ENCODE data around the gene ACTN1. TPM values are rescaled to one million over a fixed set of nuclear protein-coding genes. Genes with fewer than 3 reads are reported as not detected.
"Not testable (repeated sequence)": the region's sequence is repeated elsewhere in the genome, so short reads cannot be mapped to it uniquely, and the experiment has no call there.

ACTN1 gene
- total RNA-seq, 4 donors from 2014 or later, result 40.3 to 585 (median 80.1) TPM

DNA sequence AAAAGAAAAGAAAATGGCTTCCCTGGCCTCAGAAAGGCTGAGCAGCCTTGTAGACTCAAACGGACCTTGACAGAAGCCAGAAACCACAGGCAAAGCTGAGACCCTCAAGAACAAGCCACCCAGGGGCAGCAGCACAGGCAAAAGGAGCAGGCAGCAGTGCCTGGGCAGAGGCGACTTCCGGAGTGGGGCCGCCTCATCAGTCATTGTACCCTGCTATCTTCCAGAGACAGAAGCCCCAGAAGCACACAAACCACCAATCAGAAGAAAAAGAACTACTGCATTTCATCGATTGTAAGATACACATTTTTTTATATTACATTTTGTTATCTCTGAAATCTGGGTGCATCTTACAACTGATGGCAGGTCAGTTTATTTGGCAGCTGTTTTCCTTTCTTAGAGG is 128.0 kb downstream of the ACTN1 start:
- H3K36me3 ChIP-seq, result no peaks in the 10 kb centered on the region
- H3K4me1 ChIP-seq, result no peaks in the 10 kb centered on the region
- no peak overlapping the region for H3K27ac ChIP-seq
- H3K4me3 ChIP-seq, result no peak overlapping the region
- DNase-seq, result no peak
- H3K27me3 ChIP-seq, result no peaks in the 10 kb centered on the region
- TF ChIP-seq POLR2A (IDR thresholded peaks at IDR 0.05), result no peak
- TF ChIP-seq, protein P1, sequence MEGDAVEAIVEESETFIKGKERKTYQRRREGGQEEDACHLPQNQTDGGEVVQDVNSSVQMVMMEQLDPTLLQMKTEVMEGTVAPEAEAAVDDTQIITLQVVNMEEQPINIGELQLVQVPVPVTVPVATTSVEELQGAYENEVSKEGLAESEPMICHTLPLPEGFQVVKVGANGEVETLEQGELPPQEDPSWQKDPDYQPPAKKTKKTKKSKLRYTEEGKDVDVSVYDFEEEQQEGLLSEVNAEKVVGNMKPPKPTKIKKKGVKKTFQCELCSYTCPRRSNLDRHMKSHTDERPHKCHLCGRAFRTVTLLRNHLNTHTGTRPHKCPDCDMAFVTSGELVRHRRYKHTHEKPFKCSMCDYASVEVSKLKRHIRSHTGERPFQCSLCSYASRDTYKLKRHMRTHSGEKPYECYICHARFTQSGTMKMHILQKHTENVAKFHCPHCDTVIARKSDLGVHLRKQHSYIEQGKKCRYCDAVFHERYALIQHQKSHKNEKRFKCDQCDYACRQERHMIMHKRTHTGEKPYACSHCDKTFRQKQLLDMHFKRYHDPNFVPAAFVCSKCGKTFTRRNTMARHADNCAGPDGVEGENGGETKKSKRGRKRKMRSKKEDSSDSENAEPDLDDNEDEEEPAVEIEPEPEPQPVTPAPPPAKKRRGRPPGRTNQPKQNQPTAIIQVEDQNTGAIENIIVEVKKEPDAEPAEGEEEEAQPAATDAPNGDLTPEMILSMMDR (IDR thresholded peaks at IDR 0.05), result no peak
- H3K9me3 ChIP-seq, result peaks cover 0 to 3% (median 0%) of the 10 kb centered on the region in 4 donors

DNA sequence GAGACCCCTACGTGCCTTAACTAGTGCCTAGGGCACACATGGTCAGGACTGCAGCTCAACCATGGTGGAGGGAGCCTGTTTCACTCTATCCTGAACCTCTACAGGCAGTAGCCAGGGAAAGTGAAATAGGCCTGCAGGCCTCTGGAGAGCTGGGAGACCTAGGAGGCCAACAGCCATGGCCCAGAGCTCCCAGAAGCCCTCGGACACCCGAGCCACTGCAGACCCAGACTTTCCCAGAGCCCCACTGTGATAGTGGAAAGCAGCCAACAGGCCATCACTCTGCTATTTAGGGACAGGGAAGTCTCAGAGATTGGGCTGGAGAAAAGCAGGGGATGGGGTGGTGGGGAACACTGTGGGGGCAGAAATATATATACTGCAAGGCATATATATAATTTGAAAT is 129.7 kb downstream of the ACTN1 start:
- TF ChIP-seq POLR2A (IDR thresholded peaks at IDR 0.05), result no peak
- TF ChIP-seq, protein P1 (IDR thresholded peaks at IDR 0.05), result no peak
- no peak for DNase-seq

DNA sequence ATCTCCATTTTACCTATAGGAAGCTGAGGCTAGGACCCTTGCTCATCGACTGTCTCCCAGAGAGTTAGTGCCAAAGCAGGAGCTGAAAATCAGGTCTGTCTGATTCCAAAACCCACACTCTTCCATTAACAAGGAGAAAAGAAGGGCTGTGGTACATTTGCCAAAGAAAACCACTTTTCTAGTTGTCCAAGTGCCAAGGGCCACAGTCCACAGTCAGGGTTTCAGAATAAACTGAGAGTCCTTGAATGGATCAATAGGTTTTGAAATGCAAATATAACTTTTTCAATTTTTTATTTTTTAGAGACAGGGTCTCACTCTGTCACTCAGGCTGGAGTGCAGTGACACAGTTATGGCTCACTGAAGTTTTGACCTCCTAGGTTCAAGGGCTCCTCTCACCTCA is 130.8 kb downstream of the ACTN1 start:
- Histone ChIP-seq H3K4me1 (peaks cover 0 to 5% (median 0%) of the 10 kb centered on the region in 4 donors), H3K27ac (no peak overlapping the region), H3K4me3 (no peak overlapping the region), H3K9me3 (peaks cover 0 to 3% (median 0%) of the 10 kb centered on the region in 4 donors), H3K36me3 (no peaks in the 10 kb centered on the region), H3K27me3 (no peaks in the 10 kb centered on the region)
- DNase-seq, result no peak
- no peak for TF ChIP-seq POLR2A (IDR thresholded peaks at IDR 0.05)
- TF ChIP-seq, protein P1 (IDR thresholded peaks at IDR 0.05), result no peak

More for the DNA sequence above, 129.7 kb downstream of the ACTN1 start:
- Histone ChIP-seq H3K9me3 (peaks cover 0 to 3% (median 0%) of the 10 kb centered on the region in 4 donors), H3K27me3 (no peaks in the 10 kb centered on the region), H3K36me3 (no peaks in the 10 kb centered on the region), H3K4me1 (no peaks in the 10 kb centered on the region), H3K4me3 (no peak overlapping the region), H3K27ac (no peak overlapping the region)

DNA sequence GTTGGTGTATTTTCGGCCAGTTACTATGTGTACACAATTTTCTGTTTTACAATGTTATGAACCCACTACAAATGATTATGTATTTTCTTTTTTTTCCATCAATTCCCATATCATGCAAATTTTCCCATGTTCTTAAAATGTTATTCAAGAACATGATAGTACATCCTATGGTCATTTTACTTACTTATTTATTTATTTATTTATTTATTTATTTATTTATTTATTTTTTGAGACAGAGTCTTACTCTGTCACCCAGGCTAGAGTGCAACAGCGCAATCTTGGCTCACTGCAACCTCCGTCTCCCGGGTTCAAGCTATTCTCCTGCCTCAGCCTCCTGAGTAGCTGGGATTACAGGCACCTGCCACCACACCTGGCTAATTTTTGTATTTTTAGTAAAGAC is 131.5 kb downstream of the ACTN1 start:
- not testable (repeated sequence) for H3K9me3 ChIP-seq, H3K4me1 ChIP-seq

DNA sequence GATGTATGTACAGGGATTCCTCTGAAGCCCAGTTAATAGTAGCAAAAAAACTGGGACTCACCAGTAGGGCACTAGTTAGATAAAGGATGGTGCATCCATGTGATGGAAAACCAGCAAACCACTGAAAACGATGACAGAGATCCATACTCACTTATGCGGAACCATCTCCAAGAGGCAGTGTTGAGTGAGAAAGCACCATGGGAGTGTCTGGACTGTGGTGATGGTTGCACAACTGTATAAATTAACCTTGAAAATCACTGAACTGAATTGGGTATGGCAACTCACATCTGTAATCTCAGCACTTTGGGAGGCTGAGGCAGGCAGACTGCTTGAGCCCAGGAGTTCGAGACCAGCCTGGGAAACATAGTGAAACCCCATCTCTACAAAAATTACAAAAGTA is 132.6 kb downstream of the ACTN1 start:
- Histone ChIP-seq H3K36me3 (no peaks in the 10 kb centered on the region), H3K27ac (no peak overlapping the region), H3K27me3 (no peaks in the 10 kb centered on the region), H3K4me3 (no peak overlapping the region), H3K9me3 (no peaks in the 10 kb centered on the region), H3K4me1 (peaks cover 0 to 5% (median 0%) of the 10 kb centered on the region in 4 donors)
- TF ChIP-seq POLR2A (IDR thresholded peaks at IDR 0.05), result no peak
- TF ChIP-seq, protein P1 (IDR thresholded peaks at IDR 0.05), result no peak
- DNase-seq, result no peak

More for the DNA sequence above, 131.5 kb downstream of the ACTN1 start:
- H3K4me3 ChIP-seq, H3K27me3 ChIP-seq, DNase-seq, H3K36me3 ChIP-seq, H3K27ac ChIP-seq: not testable (repeated sequence)

DNA sequence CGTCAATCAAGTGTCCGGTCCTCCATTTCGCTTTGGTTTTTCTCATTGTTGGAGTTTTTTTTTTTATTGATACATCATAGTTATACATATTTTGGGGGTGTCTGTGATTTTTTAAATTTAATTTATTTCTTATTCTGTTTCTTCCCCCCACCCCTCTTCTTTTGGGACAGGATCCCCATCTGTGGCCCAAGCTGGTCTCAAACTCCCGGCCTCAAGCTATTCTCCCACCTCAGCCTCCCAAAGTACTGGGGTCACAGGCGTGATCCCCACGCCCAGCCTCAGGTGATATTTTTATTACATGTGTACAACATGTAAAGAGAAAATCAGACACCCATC is 134.9 kb downstream of the ACTN1 start:
- no peak overlapping the region for H3K4me3 ChIP-seq
- no peak for DNase-seq
- no peak for TF ChIP-seq POLR2A (IDR thresholded peaks at IDR 0.05)
- TF ChIP-seq, protein P1 (IDR thresholded peaks at IDR 0.05), result no peak

More for the DNA sequence above, 134.9 kb downstream of the ACTN1 start:
- no peaks in the 10 kb centered on the region for H3K27me3 ChIP-seq
- H3K36me3 ChIP-seq, result no peaks in the 10 kb centered on the region
- no peaks in the 10 kb centered on the region for H3K9me3 ChIP-seq
- H3K4me1 ChIP-seq, result peaks cover 0 to 5% (median 0%) of the 10 kb centered on the region in 4 donors
- H3K27ac ChIP-seq, result no peak overlapping the region
